Keratinocyte (primary cell): ENCODE results near the gene WDR82. TPM values are rescaled to one million over a fixed set of nuclear protein-coding genes. Genes with fewer than 3 reads are reported as not detected.
A peak's percentile ranks its signal among the peaks of the same experiment; 100 is the strongest.

ENCODE experiments used
- DNase-seq: peaks from one replicate; pipeline ENCODE4 v3.0.0-alpha.2; 2011; ENCODE audit warnings: low read depth, missing footprints, low spot score
- FAIRE-seq: peaks from 2 replicates; lab custom pipeline; 2011; peaks lifted over from hg19 to GRCh38; lab: Jason Lieb, UNC
- H2AFZ ChIP-seq: 2 replicates; pipeline ENCODE4 v1.6.0; 2012; ENCODE audit warnings: low read length, control low read depth, inconsistent platforms; ENCODE audit not compliant: control insufficient read depth
- H3K27ac ChIP-seq: 2 replicates; pipeline ENCODE4 v1.5.1; 2011; ENCODE audit warnings: low read length; ENCODE audit not compliant: control insufficient read depth, insufficient read depth
- H3K27me3 ChIP-seq: 3 replicates; pipeline ENCODE4 v1.6.0; 2011; ENCODE audit warnings: low read length; ENCODE audit not compliant: control insufficient read depth, insufficient read depth; ENCODE audit errors: extremely low read depth
- H3K36me3 ChIP-seq, 2 experiments: 2 replicates in 1 of 2; 3 replicates in 1 of 2; pipeline ENCODE4 v1.5.1; 2011; ENCODE audit warnings: low read length in 2 of 2, mild to moderate bottlenecking in 1 of 2; ENCODE audit not compliant: control insufficient read depth in 2 of 2, insufficient read depth in 2 of 2; ENCODE audit errors: extremely low read depth in 1 of 2
- H3K4me1 ChIP-seq: 3 replicates; pipeline ENCODE4 v1.5.1; 2011; ENCODE audit warnings: low read length; ENCODE audit not compliant: control insufficient read depth, insufficient read depth; ENCODE audit errors: extremely low read depth
- H3K4me2 ChIP-seq: 3 replicates; pipeline ENCODE4 v1.6.0; 2011; ENCODE audit warnings: low read depth, low read length; ENCODE audit not compliant: control insufficient read depth, insufficient read depth; ENCODE audit errors: extremely low read depth
- H3K4me3 ChIP-seq, 3 experiments: fragments of 200-600 bp in 1 of 3; sonication (generic) in 1 of 3; 2 replicates in 2 of 3; 3 replicates in 1 of 3; pipeline ENCODE4 v1.5.1; 2011 to 2016; ENCODE audit warnings: low read length in 3 of 3, mild to moderate bottlenecking in 3 of 3, control low read depth in 2 of 3, inconsistent platforms in 1 of 3, low read depth in 1 of 3, mixed read lengths in 1 of 3, mixed run types in 1 of 3, moderate library complexity in 1 of 3; ENCODE audit not compliant: control insufficient read depth in 2 of 3, insufficient read depth in 2 of 3; ENCODE audit errors: extremely low read depth in 1 of 3
- H3K79me2 ChIP-seq: 2 replicates; pipeline ENCODE4 v1.6.0; 2012; ENCODE audit warnings: low read length; ENCODE audit not compliant: control insufficient read depth, insufficient read depth
- H3K9ac ChIP-seq: 3 replicates; pipeline ENCODE4 v1.6.0; 2011; ENCODE audit warnings: low read length; ENCODE audit not compliant: control insufficient read depth, insufficient read depth; ENCODE audit errors: extremely low read depth
- H3K9me1 ChIP-seq: 3 replicates; pipeline ENCODE4 v1.6.0; 2011; ENCODE audit warnings: low read length; ENCODE audit not compliant: control insufficient read depth, insufficient read depth; ENCODE audit errors: extremely low read depth
- H3K9me3 ChIP-seq: 2 replicates; pipeline ENCODE4 v1.5.1; 2012; ENCODE audit warnings: low read depth, low read length; ENCODE audit not compliant: control insufficient read depth
- H4K20me1 ChIP-seq: 3 replicates; pipeline ENCODE4 v1.6.0; 2011; ENCODE audit warnings: low read length; ENCODE audit not compliant: control insufficient read depth, insufficient read depth; ENCODE audit errors: extremely low read depth
- EZH2 ChIP-seq: IDR thresholded peaks from one replicate; pipeline ENCODE4 v1.6.1; 2012; ENCODE audit warnings: inconsistent platforms, mild to moderate bottlenecking, low read length, moderate library complexity
- dilution Hi-C: fragments of 300-500 bp; cut with MboI; formaldehyde crosslinking; loops from one replicate; pipeline ENCODE4 v1.7.0; 2020; ENCODE audit warnings: low sequenced_read_pairs; ENCODE audit not compliant: extremely low pct_ligation_motif_present
- polyA plus RNA-seq, 5 experiments: library from polyadenylated mRNA; depleted of rRNA in 3 of 5; stranded (reverse) in 3 of 5; stranded (forward) in 1 of 5; unstranded in 1 of 5; fragments of >200 nt; gene quantifications; 1 replicate in 1 of 5; 2 replicates in 3 of 5; 3 replicates in 1 of 5; pipeline versions ENCODE4 v1.2.1 to v1.2.3, GENCODE V29; 2011 to 2012; ENCODE audit warnings: missing spikeins in 2 of 5, low read depth in 1 of 5, low replicate concordance in 1 of 5
- TF ChIP-seq, protein P1 (sequence below), 3 experiments: IDR thresholded peaks in 1 of 3; conservative IDR thresholded peaks in 1 of 3; optimal IDR thresholded peaks in 1 of 3; 2 replicates in 2 of 3; 3 replicates in 1 of 3; pipeline versions ENCODE3 to v1.5.1; 2011; ENCODE audit warnings: low read length in 3 of 3, mild to moderate bottlenecking in 3 of 3, moderate library complexity in 2 of 3, control low read depth in 1 of 3, inconsistent platforms in 1 of 3; ENCODE audit not compliant: insufficient read depth in 2 of 3; ENCODE audit errors: extremely low read depth in 1 of 3

WDR82 gene
- polyA plus RNA-seq, 1 donor (not counting 4 experiments of a cell fraction or from before 2014, with no cell fraction given) = 75.1 TPM

DNA sequence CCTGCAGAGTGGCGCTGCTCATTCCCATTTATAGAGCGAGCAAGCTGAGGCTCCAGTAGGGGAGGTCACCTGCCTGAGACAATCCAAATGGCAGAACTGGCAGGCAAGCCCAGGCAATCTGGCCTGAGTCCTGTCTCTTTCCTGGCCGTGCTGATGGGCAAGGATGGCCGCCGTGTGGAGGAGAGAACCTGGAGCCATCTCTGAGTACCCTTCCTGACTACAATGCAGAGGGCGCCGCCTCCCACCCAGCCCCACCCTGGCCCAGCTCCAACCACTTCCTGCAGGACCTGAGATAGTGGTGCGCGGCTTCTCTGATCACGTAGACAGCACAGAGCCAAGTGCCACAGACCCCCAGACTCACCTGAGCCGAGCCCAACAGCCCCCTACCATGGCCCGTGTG is 60.0 kb downstream of the WDR82 start:
- peak overlapping the region; percentile 59 for H3K27ac ChIP-seq

DNA sequence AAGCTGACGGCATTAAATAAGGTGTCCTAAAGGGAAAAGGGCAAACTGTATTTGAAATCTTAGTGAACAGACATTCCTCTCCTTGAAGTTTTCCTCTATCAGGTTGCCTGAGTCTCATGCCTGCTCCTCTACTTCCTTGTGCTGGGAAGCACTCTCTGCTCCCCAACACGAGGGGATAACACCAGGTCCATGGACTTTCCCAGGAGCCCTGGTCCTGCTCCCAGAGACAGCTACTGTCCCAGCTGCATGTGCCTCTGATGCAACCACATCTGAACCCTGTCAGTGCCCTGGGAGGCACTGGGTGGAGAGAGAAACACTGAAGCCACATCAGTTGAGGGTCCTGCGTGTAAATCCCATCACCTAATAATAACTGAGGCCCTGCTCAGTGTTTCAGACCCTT is 60.4 kb downstream of the WDR82 start:
- Histone ChIP-seq H3K9me3 (no peaks in the 10 kb centered on the region), H3K79me2 (no peaks in the 10 kb centered on the region), H3K36me3 (peaks cover 8 to 17% of the 10 kb centered on the region in 2 experiments), H3K27ac (peak overlapping the region; percentile 59), H3K4me1 (peaks cover 22% of the 10 kb centered on the region), H3K9ac (no peak overlapping the region), H4K20me1 (no peaks in the 10 kb centered on the region), H3K9me1 (peaks cover 5% of the 10 kb centered on the region), H3K4me2 (no peak overlapping the region), H3K4me3 (no peak overlapping the region), H3K27me3 (no peaks in the 10 kb centered on the region), H2AFZ (no peak overlapping the region)
- FAIRE-seq (peak; percentile 9), DNase-seq (no peak)
- dilution Hi-C loops = no loop called here
- no peak for TF ChIP-seq EZH2
- TF ChIP-seq, protein P1, sequence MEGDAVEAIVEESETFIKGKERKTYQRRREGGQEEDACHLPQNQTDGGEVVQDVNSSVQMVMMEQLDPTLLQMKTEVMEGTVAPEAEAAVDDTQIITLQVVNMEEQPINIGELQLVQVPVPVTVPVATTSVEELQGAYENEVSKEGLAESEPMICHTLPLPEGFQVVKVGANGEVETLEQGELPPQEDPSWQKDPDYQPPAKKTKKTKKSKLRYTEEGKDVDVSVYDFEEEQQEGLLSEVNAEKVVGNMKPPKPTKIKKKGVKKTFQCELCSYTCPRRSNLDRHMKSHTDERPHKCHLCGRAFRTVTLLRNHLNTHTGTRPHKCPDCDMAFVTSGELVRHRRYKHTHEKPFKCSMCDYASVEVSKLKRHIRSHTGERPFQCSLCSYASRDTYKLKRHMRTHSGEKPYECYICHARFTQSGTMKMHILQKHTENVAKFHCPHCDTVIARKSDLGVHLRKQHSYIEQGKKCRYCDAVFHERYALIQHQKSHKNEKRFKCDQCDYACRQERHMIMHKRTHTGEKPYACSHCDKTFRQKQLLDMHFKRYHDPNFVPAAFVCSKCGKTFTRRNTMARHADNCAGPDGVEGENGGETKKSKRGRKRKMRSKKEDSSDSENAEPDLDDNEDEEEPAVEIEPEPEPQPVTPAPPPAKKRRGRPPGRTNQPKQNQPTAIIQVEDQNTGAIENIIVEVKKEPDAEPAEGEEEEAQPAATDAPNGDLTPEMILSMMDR (optimal IDR thresholded peaks at IDR 0.05 in 1 of 3, IDR thresholded peaks at IDR 0.05 in 1 of 3, conservative IDR thresholded peaks at IDR 0.05 in 1 of 3; ENCODE audit: extremely low read depth in 1 of 3, insufficient read depth in 2 of 3, low read length in 3 of 3) = no peak

More for the DNA sequence above, 60.0 kb downstream of the WDR82 start:
- Histone ChIP-seq H4K20me1 (no peaks in the 10 kb centered on the region), H3K9me3 (no peaks in the 10 kb centered on the region), H3K4me3 (no peak overlapping the region), H3K36me3 (peaks cover 4 to 15% of the 10 kb centered on the region in 2 experiments), H3K4me2 (no peak overlapping the region), H3K27me3 (no peaks in the 10 kb centered on the region), H3K79me2 (no peaks in the 10 kb centered on the region), H3K4me1 (peaks cover 22% of the 10 kb centered on the region), H3K9me1 (peaks cover 5% of the 10 kb centered on the region), H2AFZ (no peak overlapping the region), H3K9ac (no peak overlapping the region)
- TF ChIP-seq, protein P1 (optimal IDR thresholded peaks at IDR 0.05 in 1 of 3, IDR thresholded peaks at IDR 0.05 in 1 of 3, conservative IDR thresholded peaks at IDR 0.05 in 1 of 3; ENCODE audit: extremely low read depth in 1 of 3, insufficient read depth in 2 of 3, low read length in 3 of 3) = no peak
- TF ChIP-seq EZH2 = no peak
- dilution Hi-C loops = no loop called here
- FAIRE-seq (no peak), DNase-seq (no peak)
